GM19193 (cell line): Measurements from ENCODE around the gene CALB2.

Experiments
- POLR2A ChIP-seq: IDR thresholded peaks from 4 replicates; pipeline ENCODE4 v1.6.1; 2011; ENCODE audit not compliant: insufficient read depth, insufficient read length; ENCODE audit errors: extremely low read depth

Gene CALB2, protein sequence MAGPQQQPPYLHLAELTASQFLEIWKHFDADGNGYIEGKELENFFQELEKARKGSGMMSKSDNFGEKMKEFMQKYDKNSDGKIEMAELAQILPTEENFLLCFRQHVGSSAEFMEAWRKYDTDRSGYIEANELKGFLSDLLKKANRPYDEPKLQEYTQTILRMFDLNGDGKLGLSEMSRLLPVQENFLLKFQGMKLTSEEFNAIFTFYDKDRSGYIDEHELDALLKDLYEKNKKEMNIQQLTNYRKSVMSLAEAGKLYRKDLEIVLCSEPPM

DNA sequence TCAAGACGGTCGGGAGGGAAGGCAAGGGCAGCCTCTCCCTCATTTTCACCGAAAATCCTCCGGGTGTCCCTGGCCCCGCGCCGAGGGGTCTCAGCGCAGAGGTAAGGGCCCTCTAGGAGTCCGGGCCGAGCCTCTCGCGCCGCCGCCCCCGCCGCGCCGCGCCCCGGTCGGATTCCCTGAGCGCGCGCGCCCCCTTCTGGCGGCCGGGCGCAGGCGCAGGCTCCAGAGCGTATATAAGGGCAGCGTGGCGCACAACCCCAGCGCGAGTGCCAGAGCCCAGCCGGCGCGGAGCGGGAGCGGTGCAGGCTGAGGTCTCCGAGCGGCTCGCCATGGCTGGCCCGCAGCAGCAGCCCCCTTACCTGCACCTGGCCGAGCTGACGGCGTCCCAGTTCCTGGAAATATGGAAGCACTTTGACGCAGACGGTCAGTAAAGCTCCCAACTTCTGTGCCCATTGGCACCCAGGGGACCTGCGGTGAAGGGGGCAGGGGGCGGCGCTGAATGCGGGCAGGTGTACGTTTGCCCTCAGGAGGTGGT, at the start of gene CALB2:
TSS of gene CALB2 (plus strand) at position 260 of the 535 bp plus-strand sequence. CDS start at position 330, 70 bp downstream.
- no peak for TF ChIP-seq POLR2A

DNA sequence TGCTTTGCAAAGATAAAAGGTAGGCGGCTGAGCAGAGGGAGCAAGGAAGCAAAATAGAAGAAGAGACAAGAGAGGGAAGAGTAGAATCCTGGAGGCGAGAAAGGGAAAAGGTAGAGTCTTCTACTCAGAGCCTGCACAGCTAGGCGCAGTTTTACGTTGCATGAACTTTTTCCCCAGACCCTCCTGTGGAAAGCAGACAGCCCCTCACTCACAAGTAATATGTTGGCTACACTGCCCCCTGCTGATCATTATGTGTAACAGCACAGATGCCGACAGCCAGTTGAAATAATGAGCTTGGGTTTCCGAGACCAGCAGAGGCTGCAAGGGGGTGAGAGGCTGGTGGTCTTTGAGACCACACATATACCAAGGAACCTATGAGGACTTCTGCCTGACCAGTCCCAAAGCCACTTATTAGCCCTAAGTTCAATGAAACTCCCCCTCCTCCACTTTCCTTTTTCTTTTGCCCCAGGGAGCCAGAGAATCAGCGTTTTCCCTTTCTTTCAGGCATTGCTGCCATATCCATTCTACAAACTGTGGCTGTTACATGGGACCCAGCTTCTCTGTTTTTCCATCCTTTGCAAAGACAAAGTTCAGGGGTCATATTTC, 46.9 kb upstream of the CALB2 start:
- no peak for TF ChIP-seq POLR2A

DNA sequence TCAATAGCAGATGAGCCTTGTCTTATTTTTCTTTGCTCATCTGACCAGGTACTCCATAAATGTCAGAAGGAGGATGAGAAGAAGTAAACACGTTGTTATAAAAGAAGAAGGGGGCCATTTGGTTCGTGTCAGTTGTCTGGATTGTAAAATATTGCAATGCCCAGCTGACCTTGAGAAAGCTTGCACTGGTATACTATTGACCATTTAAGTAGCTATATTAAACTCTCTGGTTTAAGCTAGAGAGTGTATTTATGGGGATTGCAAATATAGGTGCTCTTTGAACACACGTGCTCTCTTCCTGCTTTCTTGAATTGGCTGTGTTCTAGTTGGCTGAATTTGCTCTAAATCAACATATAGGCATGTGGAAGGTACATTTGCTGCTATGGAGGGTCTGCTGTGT, 43.3 kb upstream of the CALB2 start:
- TF ChIP-seq POLR2A: no peak

DNA sequence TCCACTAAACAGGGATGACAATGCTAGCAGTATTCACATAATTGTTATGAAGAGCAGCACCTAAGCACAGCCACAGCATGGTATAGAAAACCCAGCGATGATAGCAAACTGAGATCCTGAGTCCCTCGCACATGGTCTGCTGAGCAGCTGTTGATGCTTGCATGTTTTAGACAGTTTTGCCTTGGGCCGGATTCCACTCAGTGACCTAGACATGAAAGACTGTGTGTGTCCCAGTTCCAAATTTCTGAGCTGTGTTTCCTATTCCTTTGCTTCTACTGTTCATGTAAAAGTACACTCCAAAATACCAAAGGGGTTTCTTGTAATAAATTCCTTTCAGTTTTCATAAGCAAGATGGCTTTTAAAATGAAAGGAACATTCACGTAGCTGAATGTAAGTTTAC, 38.5 kb upstream of the CALB2 start:
- TF ChIP-seq POLR2A: no peak

DNA sequence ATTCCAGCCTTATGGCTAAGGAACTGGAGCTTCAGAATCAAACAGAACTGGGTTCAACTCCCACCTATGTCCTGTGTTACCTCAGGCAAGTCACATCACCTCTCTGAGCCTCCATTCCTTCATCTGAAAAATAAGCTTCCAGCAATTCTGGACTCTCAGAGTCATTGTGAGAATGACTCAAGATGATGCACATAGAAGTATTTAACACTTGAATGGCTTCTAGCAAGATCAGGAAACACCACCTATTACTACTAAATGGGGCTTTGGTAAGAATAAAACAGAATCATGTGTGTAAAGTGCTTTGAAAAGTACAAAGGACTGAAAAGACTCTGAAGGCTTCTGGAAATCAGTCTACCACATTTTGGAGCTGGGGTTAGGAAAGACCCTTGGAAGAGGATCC, 30.8 kb upstream of the CALB2 start:
- no peak for TF ChIP-seq POLR2A

DNA sequence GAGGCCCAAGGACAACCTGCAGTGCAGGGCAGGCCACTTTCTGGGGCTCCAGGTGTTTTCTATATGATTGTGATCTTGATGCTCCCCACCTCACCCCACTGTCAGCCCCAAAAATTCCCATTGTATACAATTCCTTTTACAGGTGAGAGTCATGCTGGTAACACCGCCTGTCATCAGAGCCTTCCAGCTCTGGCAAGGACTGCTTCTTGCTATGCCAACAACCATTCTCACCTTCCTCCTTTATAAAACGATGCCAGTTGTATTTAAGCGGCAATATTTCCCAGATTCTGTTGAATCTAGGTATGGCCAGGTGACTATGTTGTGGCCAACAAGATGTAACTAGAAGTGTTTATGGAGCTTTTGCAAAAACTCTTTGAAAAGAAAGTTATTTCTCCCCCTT, 30.4 kb upstream of the CALB2 start:
- TF ChIP-seq POLR2A: no peak

DNA sequence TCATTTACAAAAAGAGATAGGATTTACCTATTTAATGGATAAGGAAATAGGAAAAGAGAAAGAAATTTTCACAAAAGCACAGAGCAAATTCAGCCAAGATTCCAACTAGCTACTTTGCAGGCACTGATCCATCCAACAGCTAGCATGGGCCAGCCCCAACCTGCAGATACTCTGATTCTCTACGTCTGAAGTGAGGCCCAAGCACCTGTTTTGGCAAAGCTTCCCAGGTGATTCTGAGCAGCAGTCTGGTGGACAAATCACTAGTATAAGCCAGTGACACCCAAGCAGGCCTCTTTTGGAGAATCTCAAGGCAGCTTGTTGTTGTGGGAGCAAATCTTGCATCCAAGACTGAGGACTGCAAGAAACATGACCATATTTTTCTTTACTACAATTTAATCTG, 20.9 kb upstream of the CALB2 start:
- TF ChIP-seq POLR2A: no peak

DNA sequence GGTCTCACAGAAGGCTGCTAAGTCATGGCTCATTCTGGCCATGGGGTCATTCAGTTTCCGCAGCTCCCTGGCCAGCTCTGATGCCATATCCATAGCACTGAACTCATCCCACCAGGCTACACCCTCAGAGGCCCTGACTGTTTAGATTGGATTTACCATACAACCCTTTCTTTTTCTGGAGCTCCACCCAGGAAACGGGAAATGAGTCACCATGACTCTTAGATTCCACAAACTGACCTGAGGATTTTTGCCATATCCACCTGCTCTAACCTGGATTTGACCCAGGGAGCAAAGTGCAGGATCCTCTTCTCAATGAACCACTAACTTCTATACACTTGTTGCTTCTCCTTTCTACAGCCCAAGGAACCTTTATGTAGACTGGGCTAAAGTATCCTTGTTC, 20.3 kb upstream of the CALB2 start:
- TF ChIP-seq POLR2A: no peak

DNA sequence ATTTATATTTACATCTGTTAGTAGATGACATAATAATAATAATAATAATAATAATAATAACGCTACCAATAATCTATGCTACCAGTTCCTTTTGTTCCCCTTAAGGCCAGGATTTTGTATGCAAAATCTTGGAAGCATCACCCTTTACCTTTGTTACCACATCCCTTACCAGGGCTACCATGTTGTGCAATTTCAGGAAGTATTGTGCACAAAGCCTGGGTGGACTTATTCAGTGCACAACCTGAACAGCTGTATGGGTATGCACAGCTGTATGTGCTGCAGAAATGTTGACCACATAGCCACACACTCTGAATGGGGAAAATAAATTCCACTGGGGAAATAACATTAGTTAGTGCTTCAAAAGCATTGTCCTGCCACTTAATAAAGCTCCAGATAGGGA, 19.9 kb upstream of the CALB2 start:
- TF ChIP-seq POLR2A: no peak

DNA sequence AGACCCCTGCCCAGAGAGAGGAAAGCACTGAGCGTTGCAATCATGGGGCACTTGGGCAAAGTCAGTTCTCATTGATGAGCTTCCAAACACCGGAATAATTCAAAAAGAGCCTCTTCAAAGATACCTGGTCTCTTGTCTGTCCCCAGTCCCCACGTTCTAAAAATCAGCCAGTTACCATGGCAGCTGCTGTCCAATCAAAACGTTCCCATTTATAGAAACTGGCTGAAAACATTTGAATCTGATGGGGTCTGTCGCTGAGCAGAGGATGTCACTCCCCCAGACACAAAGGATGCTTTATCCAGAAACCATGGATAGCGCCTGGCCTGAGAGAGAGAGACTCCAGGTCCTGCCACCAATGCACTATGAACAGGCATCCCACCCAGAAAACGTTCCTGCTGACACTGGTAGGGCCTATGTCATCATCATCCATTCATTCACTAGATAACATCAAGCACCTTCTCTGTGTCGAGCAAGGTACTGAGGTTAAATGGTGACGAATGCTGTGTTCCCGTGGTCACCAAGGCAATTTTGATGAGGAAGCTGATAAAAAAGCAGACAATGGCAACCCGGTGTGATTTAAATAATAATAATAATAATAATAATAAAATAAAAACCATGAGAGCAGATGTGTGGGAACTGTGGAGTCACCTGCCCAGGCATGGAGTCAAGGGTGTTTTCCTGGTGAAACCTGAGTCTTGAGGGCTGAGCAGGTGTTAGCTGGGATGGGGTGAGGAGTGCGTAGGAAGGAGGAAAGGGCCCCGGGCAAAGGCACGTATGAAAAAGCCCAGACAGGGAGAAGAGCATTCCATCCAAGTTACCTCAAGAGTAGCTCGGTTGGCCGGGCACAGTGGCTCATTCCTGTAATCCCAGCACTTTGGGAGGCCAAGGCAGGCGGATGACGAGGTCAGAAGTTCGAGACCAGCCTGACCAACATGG, 19.0 kb upstream of the CALB2 start:
- TF ChIP-seq POLR2A: no peak

DNA sequence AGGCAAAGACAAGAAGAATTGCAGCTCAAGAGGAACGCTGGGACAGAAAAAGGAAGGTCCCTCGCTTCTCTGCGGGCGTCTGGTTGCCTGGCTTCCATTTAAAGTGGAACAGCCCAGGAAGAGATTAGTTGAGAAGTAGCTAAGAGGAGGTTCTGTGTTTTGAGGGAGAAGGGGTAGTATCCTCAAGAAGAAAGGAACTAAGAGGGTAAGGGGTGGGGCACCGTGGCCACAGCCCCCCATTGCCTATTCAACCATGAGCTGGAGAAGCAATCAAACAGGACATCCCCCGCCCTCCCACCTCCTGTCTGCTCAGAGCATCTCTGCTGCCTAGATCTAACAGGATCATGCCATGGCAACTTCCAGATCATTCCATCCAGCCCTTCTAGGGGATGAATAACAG, 18.1 kb upstream of the CALB2 start:
- TF ChIP-seq POLR2A: no peak

DNA sequence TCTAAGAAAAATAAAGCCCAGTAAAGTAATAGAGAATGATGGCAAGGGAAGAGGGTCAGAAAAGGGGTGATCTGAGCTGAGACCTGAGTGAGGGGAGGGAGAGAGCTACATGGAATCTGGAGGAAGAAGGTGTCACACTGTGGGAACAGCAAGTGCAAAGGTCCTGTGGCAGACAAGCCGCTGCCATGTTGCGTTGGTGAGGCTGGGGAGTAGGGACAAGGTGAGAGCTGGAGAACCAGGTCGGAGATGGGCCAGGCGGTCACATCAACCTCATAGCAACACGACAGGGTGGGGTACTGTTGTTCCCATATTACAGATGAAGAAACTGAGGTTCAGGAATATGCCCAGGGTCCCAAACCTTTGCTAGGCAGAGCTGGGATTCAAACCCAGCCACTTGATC, 16.6 kb upstream of the CALB2 start:
- no peak for TF ChIP-seq POLR2A

DNA sequence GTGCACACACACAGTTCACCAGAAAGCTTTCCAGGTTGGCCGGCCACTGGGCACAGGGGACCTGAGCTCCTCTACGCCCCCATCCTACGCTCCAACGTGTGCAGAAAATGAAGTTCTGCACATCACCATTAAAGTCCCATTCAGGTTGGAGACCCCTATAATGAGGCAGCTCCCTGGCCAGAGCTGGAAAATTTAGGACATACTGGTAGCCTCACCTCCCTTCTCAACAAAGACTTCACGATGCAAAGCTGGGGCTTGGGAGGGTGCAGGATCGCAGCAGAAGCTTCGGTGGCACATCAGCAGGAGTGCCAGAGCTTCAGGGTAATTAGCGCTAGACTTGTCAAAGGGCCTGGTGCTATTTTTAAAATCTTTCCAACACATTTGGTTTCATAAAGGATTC, 15.4 kb upstream of the CALB2 start:
- no peak for TF ChIP-seq POLR2A

DNA sequence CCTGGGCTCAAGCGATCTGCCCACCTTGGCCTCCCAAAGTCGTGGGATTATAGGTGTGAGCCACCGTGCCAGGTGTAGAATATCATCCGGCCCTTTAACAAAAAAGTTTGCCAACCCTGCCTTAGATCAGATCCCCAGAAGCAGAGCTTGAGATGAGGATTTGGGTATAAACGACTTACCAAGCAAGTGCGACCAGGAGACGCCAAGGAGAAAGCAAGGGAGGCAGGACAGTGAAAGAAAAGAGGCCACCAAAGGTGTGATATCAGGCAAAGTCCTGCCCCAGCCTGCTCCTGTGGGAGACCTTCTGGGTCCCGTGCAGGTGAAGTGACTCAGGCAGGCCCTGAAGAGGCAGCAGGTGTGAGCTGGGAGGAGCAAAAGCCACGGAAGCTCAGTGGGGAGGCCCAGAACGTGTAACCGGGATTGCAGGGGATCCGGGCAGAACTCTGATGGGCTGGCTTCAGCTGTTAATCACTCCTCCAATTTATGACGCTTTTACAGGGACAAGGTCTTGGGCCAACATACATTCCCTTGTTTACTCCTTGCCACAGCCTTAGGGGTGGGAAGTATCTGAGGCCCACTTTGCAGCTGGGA, 14.1 kb upstream of the CALB2 start:
- TF ChIP-seq POLR2A: no peak

DNA sequence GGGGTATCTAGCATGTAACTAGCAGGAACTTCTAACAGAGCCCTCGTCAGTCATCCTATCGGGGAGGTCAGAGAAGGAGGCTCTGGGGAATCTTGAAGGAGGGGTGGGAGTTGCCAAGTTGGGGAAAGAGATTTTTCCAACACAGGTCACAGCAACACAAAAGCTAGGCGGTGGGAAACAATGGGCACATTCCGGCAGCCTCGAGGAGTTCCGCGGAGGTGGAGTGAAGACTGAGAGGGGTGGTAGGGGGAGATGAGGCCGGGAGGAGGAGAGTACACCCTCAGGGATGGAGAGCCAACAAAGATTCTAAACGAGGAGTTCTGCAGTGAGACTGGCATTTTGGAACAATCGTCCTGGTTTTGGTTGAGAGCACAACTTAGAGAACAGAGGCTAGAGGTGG, 13.5 kb upstream of the CALB2 start:
- no peak for TF ChIP-seq POLR2A
